ENCODE measurements around the gene GRIN1. TPM values are rescaled to one million over a fixed set of nuclear protein-coding genes. Genes with fewer than 3 reads are reported as not detected.

Gene GRIN1
- total and polyA plus RNA-seq, 2 of the 13 experiments (the other 11 are each of a cell fraction or from before 2014, with no cell fraction given), result 0.13 TPM; not detected in 1

DNA sequence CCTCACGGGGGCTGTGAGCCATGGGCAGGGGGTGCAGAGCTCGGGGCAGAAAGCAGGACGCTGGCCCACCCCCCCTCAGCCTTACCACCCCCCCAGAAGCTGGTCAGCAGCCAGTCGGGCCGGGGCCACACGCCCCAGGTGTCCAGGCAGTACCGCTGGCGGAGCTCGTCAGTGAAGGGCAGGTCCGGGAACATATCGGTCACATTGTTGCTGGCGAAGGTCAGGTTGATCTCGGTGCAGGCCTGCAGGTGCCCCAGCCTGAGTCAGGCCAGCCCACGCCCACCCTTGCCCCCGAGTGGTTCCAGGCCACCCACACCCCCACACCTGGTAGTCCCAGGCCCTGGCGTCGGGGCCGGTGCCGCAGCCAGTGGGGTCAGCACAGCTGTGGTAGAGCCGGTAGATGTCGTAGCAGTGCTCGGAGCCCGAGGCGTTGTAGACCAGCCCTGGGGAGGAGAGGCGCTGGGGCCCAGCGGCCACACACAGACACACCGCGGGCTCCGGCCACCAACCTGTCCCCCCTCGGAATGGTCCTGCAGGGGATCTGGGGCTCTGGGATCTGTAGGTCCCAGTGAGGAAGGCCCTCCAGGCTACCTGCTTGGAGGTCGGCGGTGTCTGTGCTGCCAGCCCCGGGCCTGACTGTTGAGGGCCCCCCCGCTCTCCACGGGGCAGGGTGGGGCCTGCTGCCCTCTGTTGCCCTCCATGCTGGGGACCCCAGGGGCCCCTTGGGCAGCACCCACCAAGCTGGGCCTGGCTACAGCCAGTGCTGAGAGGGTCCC is 27.0 kb upstream of the GRIN1 start (continued):
- no peak for TF ChIP-seq PRPF4 (IDR thresholded peaks at IDR 0.05; ENCODE audit: low read depth, low read length, poor library complexity, severe bottlenecking)
- no peak for TF ChIP-seq SNRNP70 (IDR thresholded peaks at IDR 0.05; ENCODE audit: low read depth, low read length)
- TF ChIP-seq, protein P1, sequence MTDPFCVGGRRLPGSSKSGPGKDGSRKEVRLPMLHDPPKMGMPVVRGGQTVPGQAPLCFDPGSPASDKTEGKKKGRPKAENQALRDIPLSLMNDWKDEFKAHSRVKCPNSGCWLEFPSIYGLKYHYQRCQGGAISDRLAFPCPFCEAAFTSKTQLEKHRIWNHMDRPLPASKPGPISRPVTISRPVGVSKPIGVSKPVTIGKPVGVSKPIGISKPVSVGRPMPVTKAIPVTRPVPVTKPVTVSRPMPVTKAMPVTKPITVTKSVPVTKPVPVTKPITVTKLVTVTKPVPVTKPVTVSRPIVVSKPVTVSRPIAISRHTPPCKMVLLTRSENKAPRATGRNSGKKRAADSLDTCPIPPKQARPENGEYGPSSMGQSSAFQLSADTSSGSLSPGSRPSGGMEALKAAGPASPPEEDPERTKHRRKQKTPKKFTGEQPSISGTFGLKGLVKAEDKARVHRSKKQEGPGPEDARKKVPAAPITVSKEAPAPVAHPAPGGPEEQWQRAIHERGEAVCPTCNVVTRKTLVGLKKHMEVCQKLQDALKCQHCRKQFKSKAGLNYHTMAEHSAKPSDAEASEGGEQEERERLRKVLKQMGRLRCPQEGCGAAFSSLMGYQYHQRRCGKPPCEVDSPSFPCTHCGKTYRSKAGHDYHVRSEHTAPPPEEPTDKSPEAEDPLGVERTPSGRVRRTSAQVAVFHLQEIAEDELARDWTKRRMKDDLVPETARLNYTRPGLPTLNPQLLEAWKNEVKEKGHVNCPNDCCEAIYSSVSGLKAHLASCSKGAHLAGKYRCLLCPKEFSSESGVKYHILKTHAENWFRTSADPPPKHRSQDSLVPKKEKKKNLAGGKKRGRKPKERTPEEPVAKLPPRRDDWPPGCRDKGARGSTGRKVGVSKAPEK (CRISPR knock-in tag; IDR thresholded peaks at IDR 0.05; ENCODE audit: borderline replicate concordance), result no peak
- TF ChIP-seq, protein P2, sequence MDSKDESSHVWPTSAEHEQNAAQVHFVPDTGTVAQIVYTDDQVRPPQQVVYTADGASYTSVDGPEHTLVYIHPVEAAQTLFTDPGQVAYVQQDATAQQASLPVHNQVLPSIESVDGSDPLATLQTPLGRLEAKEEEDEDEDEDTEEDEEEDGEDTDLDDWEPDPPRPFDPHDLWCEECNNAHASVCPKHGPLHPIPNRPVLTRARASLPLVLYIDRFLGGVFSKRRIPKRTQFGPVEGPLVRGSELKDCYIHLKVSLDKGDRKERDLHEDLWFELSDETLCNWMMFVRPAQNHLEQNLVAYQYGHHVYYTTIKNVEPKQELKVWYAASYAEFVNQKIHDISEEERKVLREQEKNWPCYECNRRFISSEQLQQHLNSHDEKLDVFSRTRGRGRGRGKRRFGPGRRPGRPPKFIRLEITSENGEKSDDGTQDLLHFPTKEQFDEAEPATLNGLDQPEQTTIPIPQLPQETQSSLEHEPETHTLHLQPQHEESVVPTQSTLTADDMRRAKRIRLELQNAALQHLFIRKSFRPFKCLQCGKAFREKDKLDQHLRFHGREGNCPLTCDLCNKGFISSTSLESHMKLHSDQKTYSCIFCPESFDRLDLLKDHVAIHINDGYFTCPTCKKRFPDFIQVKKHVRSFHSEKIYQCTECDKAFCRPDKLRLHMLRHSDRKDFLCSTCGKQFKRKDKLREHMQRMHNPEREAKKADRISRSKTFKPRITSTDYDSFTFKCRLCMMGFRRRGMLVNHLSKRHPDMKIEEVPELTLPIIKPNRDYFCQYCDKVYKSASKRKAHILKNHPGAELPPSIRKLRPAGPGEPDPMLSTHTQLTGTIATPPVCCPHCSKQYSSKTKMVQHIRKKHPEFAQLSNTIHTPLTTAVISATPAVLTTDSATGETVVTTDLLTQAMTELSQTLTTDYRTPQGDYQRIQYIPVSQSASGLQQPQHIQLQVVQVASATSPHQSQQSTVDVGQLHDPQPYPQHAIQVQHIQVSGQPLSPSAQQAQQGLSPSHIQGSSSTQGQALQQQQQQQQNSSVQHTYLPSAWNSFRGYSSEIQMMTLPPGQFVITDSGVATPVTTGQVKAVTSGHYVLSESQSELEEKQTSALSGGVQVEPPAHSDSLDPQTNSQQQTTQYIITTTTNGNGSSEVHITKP (CRISPR knock-in tag; IDR thresholded peaks at IDR 0.05; ENCODE audit: low read depth), result no peak
- 0 out of 2 replicates have a peak, but pooled peaks have one; percentile 40 for TF ChIP-seq KDM2A (CRISPR knock-in tag; IDR thresholded peaks at IDR 0.05; ENCODE audit: borderline replicate concordance, low read depth)
- TF ChIP-seq CEBPB (IDR thresholded peaks at IDR 0.05; ENCODE audit: borderline replicate concordance, low read depth, low read length), result no peak
- TF ChIP-seq KDM3A (CRISPR knock-in tag; IDR thresholded peaks at IDR 0.05; ENCODE audit: low read depth), result no peak
- TF ChIP-seq TOPORS (CRISPR knock-in tag; IDR thresholded peaks at IDR 0.05), result no peak
- no peak for TF ChIP-seq ATM (IDR thresholded peaks at IDR 0.05; ENCODE audit: borderline replicate concordance)
- TF ChIP-seq, protein P3, sequence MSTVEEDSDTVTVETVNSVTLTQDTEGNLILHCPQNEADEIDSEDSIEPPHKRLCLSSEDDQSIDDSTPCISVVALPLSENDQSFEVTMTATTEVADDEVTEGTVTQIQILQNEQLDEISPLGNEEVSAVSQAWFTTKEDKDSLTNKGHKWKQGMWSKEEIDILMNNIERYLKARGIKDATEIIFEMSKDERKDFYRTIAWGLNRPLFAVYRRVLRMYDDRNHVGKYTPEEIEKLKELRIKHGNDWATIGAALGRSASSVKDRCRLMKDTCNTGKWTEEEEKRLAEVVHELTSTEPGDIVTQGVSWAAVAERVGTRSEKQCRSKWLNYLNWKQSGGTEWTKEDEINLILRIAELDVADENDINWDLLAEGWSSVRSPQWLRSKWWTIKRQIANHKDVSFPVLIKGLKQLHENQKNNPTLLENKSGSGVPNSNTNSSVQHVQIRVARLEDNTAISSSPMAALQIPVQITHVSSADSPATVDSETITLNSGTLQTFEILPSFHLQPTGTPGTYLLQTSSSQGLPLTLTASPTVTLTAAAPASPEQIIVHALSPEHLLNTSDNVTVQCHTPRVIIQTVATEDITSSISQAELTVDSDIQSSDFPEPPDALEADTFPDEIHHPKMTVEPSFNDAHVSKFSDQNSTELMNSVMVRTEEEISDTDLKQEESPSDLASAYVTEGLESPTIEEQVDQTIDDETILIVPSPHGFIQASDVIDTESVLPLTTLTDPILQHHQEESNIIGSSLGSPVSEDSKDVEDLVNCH (CRISPR knock-in tag; IDR thresholded peaks at IDR 0.05), result no peak
- TF ChIP-seq, protein P4, sequence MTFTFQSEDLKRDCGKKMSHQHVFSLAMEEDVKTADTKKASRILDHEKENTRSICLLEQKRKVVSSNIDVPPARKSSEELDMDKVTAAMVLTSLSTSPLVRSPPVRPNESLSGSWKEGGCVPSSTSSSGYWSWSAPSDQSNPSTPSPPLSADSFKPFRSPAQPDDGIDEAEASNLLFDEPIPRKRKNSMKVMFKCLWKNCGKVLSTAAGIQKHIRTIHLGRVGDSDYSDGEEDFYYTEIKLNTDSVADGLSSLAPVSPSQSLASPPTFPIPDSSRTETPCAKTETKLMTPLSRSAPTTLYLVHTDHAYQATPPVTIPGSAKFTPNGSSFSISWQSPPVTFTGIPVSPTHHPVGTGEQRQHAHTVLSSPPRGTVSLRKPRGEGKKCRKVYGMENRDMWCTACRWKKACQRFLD (CRISPR knock-in tag; IDR thresholded peaks at IDR 0.05; ENCODE audit: borderline replicate concordance), result no peak
- no peak for TF ChIP-seq ONECUT2 (CRISPR knock-in tag; IDR thresholded peaks at IDR 0.05)
- no peak for TF ChIP-seq ZNF3 (CRISPR knock-in tag; IDR thresholded peaks at IDR 0.05)
- TF ChIP-seq, protein P5, sequence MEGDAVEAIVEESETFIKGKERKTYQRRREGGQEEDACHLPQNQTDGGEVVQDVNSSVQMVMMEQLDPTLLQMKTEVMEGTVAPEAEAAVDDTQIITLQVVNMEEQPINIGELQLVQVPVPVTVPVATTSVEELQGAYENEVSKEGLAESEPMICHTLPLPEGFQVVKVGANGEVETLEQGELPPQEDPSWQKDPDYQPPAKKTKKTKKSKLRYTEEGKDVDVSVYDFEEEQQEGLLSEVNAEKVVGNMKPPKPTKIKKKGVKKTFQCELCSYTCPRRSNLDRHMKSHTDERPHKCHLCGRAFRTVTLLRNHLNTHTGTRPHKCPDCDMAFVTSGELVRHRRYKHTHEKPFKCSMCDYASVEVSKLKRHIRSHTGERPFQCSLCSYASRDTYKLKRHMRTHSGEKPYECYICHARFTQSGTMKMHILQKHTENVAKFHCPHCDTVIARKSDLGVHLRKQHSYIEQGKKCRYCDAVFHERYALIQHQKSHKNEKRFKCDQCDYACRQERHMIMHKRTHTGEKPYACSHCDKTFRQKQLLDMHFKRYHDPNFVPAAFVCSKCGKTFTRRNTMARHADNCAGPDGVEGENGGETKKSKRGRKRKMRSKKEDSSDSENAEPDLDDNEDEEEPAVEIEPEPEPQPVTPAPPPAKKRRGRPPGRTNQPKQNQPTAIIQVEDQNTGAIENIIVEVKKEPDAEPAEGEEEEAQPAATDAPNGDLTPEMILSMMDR (CRISPR knock-in tag; IDR thresholded peaks at IDR 0.05), result peak; percentile 68
- no peak for TF ChIP-seq ATRX (CRISPR knock-in tag; IDR thresholded peaks at IDR 0.05; ENCODE audit: borderline replicate concordance)

Measured in HepG2 (cell line).